Glutamatergic neuron (in vitro differentiated cells): ENCODE measurements around the gene CAMK2B. TPM values are rescaled to one million over a fixed set of nuclear protein-coding genes. Genes with fewer than 3 reads are reported as not detected.
A peak's percentile ranks its signal among the peaks of the same experiment; 100 is the strongest.

Experiments
- DNase-seq: peaks from one replicate; pipeline ENCODE4 v3.0.0; 2022
- H3K27ac Mint-ChIP-seq: one replicate; pipeline ENCODE4 v1.8.0; 2020; ENCODE audit warnings: mild to moderate bottlenecking, mixed read lengths, inconsistent platforms; ENCODE audit not compliant: unreplicated experiment
- H3K27me3 Mint-ChIP-seq: one replicate; pipeline ENCODE4 v1.8.0; 2020; ENCODE audit warnings: mild to moderate bottlenecking, moderate library complexity, mixed read lengths, inconsistent platforms; ENCODE audit not compliant: unreplicated experiment
- H3K36me3 Mint-ChIP-seq: one replicate; pipeline ENCODE4 v1.8.0; 2020; ENCODE audit warnings: mild to moderate bottlenecking, mixed read lengths, inconsistent platforms; ENCODE audit not compliant: unreplicated experiment
- H3K4me1 Mint-ChIP-seq: one replicate; pipeline ENCODE4 v1.8.0; 2020; ENCODE audit warnings: mild to moderate bottlenecking, low read depth, mixed read lengths, inconsistent platforms; ENCODE audit not compliant: unreplicated experiment
- H3K4me3 Mint-ChIP-seq: one replicate; pipeline ENCODE4 v1.8.0; 2020; ENCODE audit warnings: mild to moderate bottlenecking, mixed read lengths, inconsistent platforms; ENCODE audit not compliant: unreplicated experiment
- H3K9me3 Mint-ChIP-seq: one replicate; pipeline ENCODE4 v1.8.0; 2020; ENCODE audit warnings: mild to moderate bottlenecking, moderate library complexity, mixed read lengths, inconsistent platforms; ENCODE audit not compliant: unreplicated experiment
- total RNA-seq: library from RNA; stranded (reverse); fragmentation: NEBNext Ultra II Directional; extraction: Animal tissue kit (Norgen Biotek cat#: 25700); gene quantifications from one replicate; pipeline ENCODE4 v1.2.1, GENCODE V29; 2021; ENCODE audit not compliant: unreplicated experiment
- TF ChIP-seq, protein P1 (sequence below): fragments of 200-600 bp; sonication (generic); IDR thresholded peaks from one replicate; pipeline ENCODE4 v1.5.0; 2021; ENCODE audit not compliant: partially characterized antibody, unreplicated experiment

The CAMK2B gene
- total RNA-seq, 1 donor from 2014 or later = 55.1 TPM

DNA sequence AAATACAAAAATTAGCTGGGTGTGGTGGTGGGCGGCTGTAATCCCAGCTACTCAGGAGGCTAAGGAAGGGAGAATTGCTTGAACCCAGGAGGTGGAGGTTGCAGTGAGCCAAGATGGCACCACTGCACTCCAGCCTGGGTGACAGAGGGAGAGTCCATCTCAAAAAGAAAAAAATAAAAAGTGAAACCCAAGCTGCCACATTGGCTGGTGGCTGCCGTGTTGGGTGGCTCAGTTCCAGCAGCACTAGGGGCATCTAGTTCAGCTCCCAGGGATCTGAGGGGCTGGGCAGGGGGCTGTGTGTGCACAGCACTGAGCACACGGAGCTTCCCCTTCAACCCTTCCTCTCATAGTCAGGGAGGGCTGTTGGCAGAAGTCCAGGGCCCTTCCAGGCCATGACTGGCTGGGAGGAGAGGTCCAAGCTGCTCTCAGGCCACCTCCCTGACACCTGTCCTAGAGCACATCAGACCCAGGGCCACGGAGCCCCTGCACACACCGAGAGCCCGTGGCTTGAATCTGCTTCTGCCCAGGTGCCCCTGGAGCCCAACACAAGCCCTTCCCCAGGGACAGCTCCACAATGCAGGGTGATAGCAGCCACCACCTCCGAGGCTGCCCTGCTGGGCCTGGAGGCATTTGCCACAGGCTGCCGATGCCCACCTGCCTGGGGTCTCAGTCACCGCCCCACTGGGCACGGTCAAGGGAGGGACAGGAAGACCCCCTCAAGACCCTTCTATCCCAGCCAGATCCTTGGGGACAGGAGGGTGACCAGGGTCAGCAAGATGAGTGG is 77.3 kb downstream of the CAMK2B start:
- H3K9me3 Mint-ChIP-seq = peaks cover 15% of the 10 kb centered on the region
- TF ChIP-seq, protein P1, sequence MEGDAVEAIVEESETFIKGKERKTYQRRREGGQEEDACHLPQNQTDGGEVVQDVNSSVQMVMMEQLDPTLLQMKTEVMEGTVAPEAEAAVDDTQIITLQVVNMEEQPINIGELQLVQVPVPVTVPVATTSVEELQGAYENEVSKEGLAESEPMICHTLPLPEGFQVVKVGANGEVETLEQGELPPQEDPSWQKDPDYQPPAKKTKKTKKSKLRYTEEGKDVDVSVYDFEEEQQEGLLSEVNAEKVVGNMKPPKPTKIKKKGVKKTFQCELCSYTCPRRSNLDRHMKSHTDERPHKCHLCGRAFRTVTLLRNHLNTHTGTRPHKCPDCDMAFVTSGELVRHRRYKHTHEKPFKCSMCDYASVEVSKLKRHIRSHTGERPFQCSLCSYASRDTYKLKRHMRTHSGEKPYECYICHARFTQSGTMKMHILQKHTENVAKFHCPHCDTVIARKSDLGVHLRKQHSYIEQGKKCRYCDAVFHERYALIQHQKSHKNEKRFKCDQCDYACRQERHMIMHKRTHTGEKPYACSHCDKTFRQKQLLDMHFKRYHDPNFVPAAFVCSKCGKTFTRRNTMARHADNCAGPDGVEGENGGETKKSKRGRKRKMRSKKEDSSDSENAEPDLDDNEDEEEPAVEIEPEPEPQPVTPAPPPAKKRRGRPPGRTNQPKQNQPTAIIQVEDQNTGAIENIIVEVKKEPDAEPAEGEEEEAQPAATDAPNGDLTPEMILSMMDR = no peak
- no peak overlapping the region for H3K4me3 Mint-ChIP-seq
- H3K27me3 Mint-ChIP-seq = peaks cover 6% of the 10 kb centered on the region
- H3K27ac Mint-ChIP-seq = no peak overlapping the region
- no peaks in the 10 kb centered on the region for H3K36me3 Mint-ChIP-seq
- DNase-seq = no peak
- H3K4me1 Mint-ChIP-seq = peaks cover 4% of the 10 kb centered on the region

DNA sequence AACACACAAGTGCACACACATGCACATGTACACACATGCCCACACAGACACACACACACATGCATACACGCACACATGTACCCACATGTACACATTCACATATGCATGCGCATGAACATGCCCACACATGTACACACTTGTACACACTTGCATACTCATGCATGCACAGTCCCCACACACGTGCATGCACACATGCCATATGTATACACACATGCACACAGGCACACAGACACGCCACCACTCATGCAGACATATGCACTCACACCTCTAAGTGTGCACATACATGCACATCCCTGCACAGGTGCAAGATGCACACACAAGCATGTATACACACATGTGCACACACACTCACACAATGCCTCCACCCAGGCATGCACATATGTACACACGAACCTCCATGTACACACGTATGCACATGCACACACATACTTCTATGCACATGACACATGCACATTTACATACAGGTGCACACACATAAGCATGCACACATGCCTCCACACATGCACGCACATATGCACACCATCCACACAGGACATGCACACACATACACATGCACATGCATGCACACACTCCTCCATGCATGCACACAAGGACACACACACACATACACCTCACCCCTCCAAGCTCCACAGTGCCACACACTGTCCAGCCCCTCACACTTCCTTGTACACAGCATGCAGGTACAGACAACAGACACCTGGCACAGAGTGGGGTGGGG is 78.8 kb downstream of the CAMK2B start:
- H3K27ac Mint-ChIP-seq = peak overlapping the region; percentile 38
- H3K4me3 Mint-ChIP-seq = no peak overlapping the region
- peaks cover 4% of the 10 kb centered on the region for H3K4me1 Mint-ChIP-seq

DNA sequence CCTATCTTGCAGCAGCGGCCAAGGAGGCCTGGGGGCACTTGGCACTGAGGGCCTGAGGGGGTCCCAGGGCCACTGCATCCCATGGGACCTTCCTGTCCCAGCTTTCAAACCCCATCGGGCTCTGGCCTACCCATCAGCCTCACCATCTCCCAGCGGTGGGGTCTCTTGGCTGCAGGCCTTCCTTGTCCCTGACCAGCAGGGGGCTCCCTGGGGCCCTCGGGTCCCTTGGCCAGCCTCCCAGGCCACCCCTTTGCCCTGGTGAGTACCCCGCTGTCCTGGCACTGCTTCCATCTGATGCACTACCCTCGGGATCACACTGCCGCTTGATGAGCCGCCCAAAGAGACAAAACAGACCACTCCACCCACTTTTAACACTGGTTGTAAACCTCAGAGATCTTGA is 81.1 kb downstream of the CAMK2B start:
- H3K27ac Mint-ChIP-seq = no peak overlapping the region

More for the DNA sequence above, 78.8 kb downstream of the CAMK2B start:
- TF ChIP-seq, protein P1 = no peak
- Mint-ChIP-seq H3K9me3 (peaks cover 12% of the 10 kb centered on the region), H3K27me3 (peaks cover 9% of the 10 kb centered on the region), H3K36me3 (no peaks in the 10 kb centered on the region)
- DNase-seq = no peak

DNA sequence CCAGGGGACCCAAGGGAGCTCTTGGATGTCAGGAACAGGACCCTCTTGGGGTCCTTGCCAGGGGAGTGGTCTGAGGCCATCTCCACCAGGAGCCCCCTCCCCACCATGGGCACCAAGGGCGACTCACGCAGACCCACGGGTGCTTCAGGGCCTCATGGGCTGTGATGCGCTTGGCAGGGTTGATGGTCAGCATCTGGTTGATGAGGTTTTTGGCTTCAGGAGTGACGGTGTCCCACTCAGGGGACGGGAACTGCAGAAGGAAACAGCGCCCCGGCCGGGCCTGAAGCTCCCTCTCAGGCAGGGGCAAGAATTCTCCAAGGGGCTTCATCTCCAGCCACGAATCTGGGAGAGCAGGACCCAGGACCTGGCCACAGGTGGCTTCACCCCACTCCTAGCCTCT is 83.3 kb downstream of the CAMK2B start:
- TF ChIP-seq, protein P1 = no peak
- H3K4me3 Mint-ChIP-seq = no peak overlapping the region
- no peak overlapping the region for H3K27ac Mint-ChIP-seq
- peaks cover 12% of the 10 kb centered on the region for H3K27me3 Mint-ChIP-seq
- no peaks in the 10 kb centered on the region for H3K36me3 Mint-ChIP-seq
- DNase-seq = no peak
- H3K9me3 Mint-ChIP-seq = peaks cover 10% of the 10 kb centered on the region
- H3K4me1 Mint-ChIP-seq = peaks cover 8% of the 10 kb centered on the region

More for the DNA sequence above, 81.1 kb downstream of the CAMK2B start:
- TF ChIP-seq, protein P1 = peak; percentile 50
- H3K27me3 Mint-ChIP-seq = peaks cover 11% of the 10 kb centered on the region
- DNase-seq = no peak
- H3K4me3 Mint-ChIP-seq = no peak overlapping the region
- H3K9me3 Mint-ChIP-seq = peaks cover 12% of the 10 kb centered on the region
- H3K4me1 Mint-ChIP-seq = peaks cover 10% of the 10 kb centered on the region
- H3K36me3 Mint-ChIP-seq = no peaks in the 10 kb centered on the region
